Tibial nerve (tissue), 3 donors: Measurements from ENCODE around the gene DNAJB9.

Experiments used
- POLR2A ChIP-seq, 2 donors: fragments of 450-650 bp; IDR thresholded peaks; one replicate each; pipeline ENCODE4 v1.6.1; 2017; ENCODE audit warnings: antibody characterized with exemption in 2 of 2, mild to moderate bottlenecking in 2 of 2, moderate library complexity in 2 of 2
- TF ChIP-seq, protein P1 (sequence below), 5 experiments: fragments of 200-600 bp in 3 of 5; fragments of 450-650 bp in 2 of 5; sonication (generic) in 3 of 5; IDR thresholded peaks; one replicate each; pipeline ENCODE4 v1.5.1; 2016 to 2019; ENCODE audit warnings: antibody characterized with exemption in 5 of 5, mild to moderate bottlenecking in 3 of 5, moderate library complexity in 2 of 5

DNA sequence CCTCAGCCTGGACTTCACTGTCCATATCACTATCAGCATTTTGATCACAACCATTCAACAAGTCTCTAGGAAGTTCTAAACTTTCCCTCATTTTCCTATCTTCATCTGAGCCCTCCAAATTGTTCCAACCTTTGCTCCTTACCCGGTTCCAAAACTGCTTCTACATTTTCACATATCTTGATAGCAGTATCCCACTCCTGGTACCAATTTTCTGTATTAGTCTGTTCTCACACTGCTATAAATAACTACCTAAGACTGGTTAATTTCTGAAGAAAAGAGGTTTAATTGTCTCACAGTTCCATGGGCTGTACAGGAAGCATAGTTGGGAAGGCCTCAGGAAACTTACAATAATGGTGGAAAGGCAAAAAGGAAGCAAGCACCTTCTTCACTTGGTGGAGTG, 12.1 kb upstream of the DNAJB9 start:
- TF ChIP-seq, protein P1, sequence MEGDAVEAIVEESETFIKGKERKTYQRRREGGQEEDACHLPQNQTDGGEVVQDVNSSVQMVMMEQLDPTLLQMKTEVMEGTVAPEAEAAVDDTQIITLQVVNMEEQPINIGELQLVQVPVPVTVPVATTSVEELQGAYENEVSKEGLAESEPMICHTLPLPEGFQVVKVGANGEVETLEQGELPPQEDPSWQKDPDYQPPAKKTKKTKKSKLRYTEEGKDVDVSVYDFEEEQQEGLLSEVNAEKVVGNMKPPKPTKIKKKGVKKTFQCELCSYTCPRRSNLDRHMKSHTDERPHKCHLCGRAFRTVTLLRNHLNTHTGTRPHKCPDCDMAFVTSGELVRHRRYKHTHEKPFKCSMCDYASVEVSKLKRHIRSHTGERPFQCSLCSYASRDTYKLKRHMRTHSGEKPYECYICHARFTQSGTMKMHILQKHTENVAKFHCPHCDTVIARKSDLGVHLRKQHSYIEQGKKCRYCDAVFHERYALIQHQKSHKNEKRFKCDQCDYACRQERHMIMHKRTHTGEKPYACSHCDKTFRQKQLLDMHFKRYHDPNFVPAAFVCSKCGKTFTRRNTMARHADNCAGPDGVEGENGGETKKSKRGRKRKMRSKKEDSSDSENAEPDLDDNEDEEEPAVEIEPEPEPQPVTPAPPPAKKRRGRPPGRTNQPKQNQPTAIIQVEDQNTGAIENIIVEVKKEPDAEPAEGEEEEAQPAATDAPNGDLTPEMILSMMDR (IDR thresholded peaks at IDR 0.05), result no peak
- no peak for TF ChIP-seq POLR2A (IDR thresholded peaks at IDR 0.05)
